Neural cell (in vitro differentiated cells): ENCODE data around the gene PBOV1. TPM values are rescaled to one million over a fixed set of nuclear protein-coding genes. Genes with fewer than 3 reads are reported as not detected.

Experiments
- H2AFZ ChIP-seq: fragments of 200-600, 300-800 bp; sonication (generic), shearing (Covaris generic); 2 replicates; pipeline ENCODE4 v1.6.0; 2014; ENCODE audit warnings: low read depth, mild to moderate bottlenecking, antibody characterized with exemption, low read length, moderate library complexity
- H3F3A ChIP-seq: fragments of 200-600 bp; shearing (Covaris generic); 2 replicates; pipeline ENCODE4 v1.6.1; 2016; ENCODE audit warnings: mild to moderate bottlenecking, moderate library complexity, mixed read lengths, antibody characterized with exemption, low read length; ENCODE audit not compliant: insufficient read depth, poor library complexity, severe bottlenecking
- H3K27ac ChIP-seq: fragments of 200-600, 300-800 bp; sonication (generic), shearing (Covaris generic); 2 replicates; pipeline ENCODE4 v1.5.1; 2014; ENCODE audit warnings: mild to moderate bottlenecking, low read length, moderate library complexity
- H3K27me3 ChIP-seq: fragments of 300-800, 200-600 bp; sonication (generic), shearing (Covaris generic); 2 replicates; pipeline ENCODE4 v1.6.0; 2014; ENCODE audit warnings: mild to moderate bottlenecking, low read depth, low read length, moderate library complexity; ENCODE audit not compliant: insufficient read depth
- H3K36me3 ChIP-seq: fragments of 300-800, 200-600 bp; sonication (generic), shearing (Covaris generic); 2 replicates; pipeline ENCODE4 v1.5.1; 2014; ENCODE audit warnings: mild to moderate bottlenecking, antibody characterized with exemption, low read length, moderate library complexity; ENCODE audit not compliant: insufficient read depth
- H3K4me2 ChIP-seq: fragments of 300-800, 200-600 bp; sonication (generic), shearing (Covaris generic); 2 replicates; pipeline ENCODE4 v1.6.0; 2014; ENCODE audit warnings: mild to moderate bottlenecking, low read length
- H3K4me3 ChIP-seq: fragments of 300-800, 200-600 bp; sonication (generic), shearing (Covaris generic); 2 replicates; pipeline ENCODE4 v1.5.1; 2014; ENCODE audit warnings: mild to moderate bottlenecking, low read length, moderate library complexity
- H3K79me2 ChIP-seq: fragments of 200-600 bp; shearing (Covaris generic); replicated peaks from 2 replicates; pipeline ENCODE4 v1.6.0; 2014; ENCODE audit warnings: mild to moderate bottlenecking, low read length, moderate library complexity; ENCODE audit not compliant: insufficient read depth
- H3K9ac ChIP-seq: fragments of 300-800, 200-600 bp; sonication (generic), shearing (Covaris generic); 2 replicates; pipeline ENCODE4 v1.6.1; 2016; ENCODE audit warnings: mild to moderate bottlenecking, low read length, mixed read lengths
- H3K9me2 ChIP-seq: fragments of 200-600 bp; shearing (Covaris generic); 2 replicates; pipeline ENCODE4 v1.6.1; 2016; ENCODE audit warnings: mild to moderate bottlenecking, low read length, mixed read lengths; ENCODE audit not compliant: insufficient read depth
- H3K9me3 ChIP-seq: fragments of 200-600, 300-800 bp; sonication (generic), shearing (Covaris generic); 2 replicates; pipeline ENCODE4 v1.6.1; 2016; ENCODE audit warnings: mild to moderate bottlenecking, mixed run types, low read length, moderate library complexity, mixed read lengths
- H4K20me1 ChIP-seq: fragments of 200-600 bp; shearing (Covaris generic); 2 replicates; pipeline ENCODE4 v1.6.1; 2016; ENCODE audit warnings: mild to moderate bottlenecking, mixed run types; ENCODE audit not compliant: insufficient read depth
- EP300 ChIP-seq: fragments of 450-650 bp; conservative IDR thresholded peaks from 2 replicates; pipeline ENCODE4 v1.6.1; 2014; ENCODE audit warnings: antibody characterized with exemption, mild to moderate bottlenecking, moderate library complexity; ENCODE audit not compliant: poor library complexity, severe bottlenecking
- EZH2 ChIP-seq: fragments of 200-600, 300-800 bp; shearing (Covaris generic), sonication (generic); IDR thresholded peaks from 2 replicates; pipeline ENCODE4 v1.6.1; 2014; ENCODE audit warnings: antibody characterized with exemption, low read length, borderline replicate concordance, mild to moderate bottlenecking; ENCODE audit not compliant: insufficient read depth, poor library complexity, severe bottlenecking
- MXI1 ChIP-seq: fragments of 450-650 bp; conservative IDR thresholded peaks from 2 replicates; pipeline ENCODE4 v1.6.1; 2014; ENCODE audit warnings: antibody characterized with exemption, mild to moderate bottlenecking; ENCODE audit not compliant: poor library complexity, severe bottlenecking
- POLR2AphosphoS5 ChIP-seq: IDR thresholded peaks from 2 replicates; pipeline ENCODE4 v1.6.1; 2012
- RAD21 ChIP-seq: fragments of 450-650 bp; conservative IDR thresholded peaks from 2 replicates; pipeline ENCODE4 v1.6.1; 2014; ENCODE audit warnings: antibody characterized with exemption, mild to moderate bottlenecking, moderate library complexity
- SMC3 ChIP-seq: fragments of 450-650 bp; conservative IDR thresholded peaks from 2 replicates; pipeline ENCODE4 v1.6.1; 2014; ENCODE audit warnings: antibody characterized with exemption, mild to moderate bottlenecking, moderate library complexity; ENCODE audit not compliant: poor library complexity
- TAF1 ChIP-seq: IDR thresholded peaks from 2 replicates; pipeline ENCODE4 v1.6.1; 2012; ENCODE audit warnings: low read depth
- polyA plus RNA-seq: library from polyadenylated mRNA; depleted of rRNA; stranded (reverse); fragments of >200 nt; gene quantifications from 2 replicates; pipeline ENCODE4 v1.2.3, GENCODE V29; 2014
- TF ChIP-seq, protein P1 (sequence below): IDR thresholded peaks from 2 replicates; pipeline ENCODE4 v1.6.1; 2012; ENCODE audit warnings: borderline replicate concordance
- TF ChIP-seq, protein P2 (sequence below): fragments of 450-650 bp; IDR thresholded peaks from 2 replicates; pipeline ENCODE4 v1.5.1; 2014; ENCODE audit warnings: antibody characterized with exemption, mild to moderate bottlenecking, moderate library complexity; ENCODE audit not compliant: poor library complexity, severe bottlenecking

The PBOV1 gene
- polyA plus RNA-seq, 1 donor from 2014 or later = not detected

DNA sequence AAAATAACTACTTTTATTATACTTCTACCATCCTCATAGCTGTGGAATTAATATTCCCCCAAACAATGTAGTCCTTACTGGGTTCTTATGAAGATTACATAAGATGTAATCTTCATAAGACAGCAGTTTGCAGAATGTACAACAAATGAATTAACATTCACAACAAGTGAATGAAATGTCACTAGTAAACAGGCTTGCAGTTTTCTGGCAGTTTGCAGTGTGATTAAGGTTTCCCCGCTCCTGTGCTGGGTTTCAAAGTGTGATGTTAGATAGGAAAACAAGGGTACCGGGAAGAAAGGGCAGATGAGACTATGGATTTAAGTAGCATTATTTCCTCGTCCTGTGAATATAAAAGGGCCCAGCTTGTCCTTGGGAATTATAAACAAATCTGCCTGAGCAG is 34.1 kb downstream of the PBOV1 start:
- H3K9me2 ChIP-seq = no peaks in the 10 kb centered on the region
- no peaks in the 10 kb centered on the region for H3K79me2 ChIP-seq
- no peaks in the 10 kb centered on the region for H3F3A ChIP-seq
- no peak overlapping the region for H3K9ac ChIP-seq
- H3K9me3 ChIP-seq = no peaks in the 10 kb centered on the region
- no peaks in the 10 kb centered on the region for H3K27me3 ChIP-seq
- H3K36me3 ChIP-seq = no peaks in the 10 kb centered on the region
- TF ChIP-seq RAD21 (no peak), SMC3 (no peak), EP300 (no peak), EZH2 (no peak), POLR2AphosphoS5 (no peak), MXI1 (no peak), TAF1 (no peak)
- TF ChIP-seq, protein P1, sequence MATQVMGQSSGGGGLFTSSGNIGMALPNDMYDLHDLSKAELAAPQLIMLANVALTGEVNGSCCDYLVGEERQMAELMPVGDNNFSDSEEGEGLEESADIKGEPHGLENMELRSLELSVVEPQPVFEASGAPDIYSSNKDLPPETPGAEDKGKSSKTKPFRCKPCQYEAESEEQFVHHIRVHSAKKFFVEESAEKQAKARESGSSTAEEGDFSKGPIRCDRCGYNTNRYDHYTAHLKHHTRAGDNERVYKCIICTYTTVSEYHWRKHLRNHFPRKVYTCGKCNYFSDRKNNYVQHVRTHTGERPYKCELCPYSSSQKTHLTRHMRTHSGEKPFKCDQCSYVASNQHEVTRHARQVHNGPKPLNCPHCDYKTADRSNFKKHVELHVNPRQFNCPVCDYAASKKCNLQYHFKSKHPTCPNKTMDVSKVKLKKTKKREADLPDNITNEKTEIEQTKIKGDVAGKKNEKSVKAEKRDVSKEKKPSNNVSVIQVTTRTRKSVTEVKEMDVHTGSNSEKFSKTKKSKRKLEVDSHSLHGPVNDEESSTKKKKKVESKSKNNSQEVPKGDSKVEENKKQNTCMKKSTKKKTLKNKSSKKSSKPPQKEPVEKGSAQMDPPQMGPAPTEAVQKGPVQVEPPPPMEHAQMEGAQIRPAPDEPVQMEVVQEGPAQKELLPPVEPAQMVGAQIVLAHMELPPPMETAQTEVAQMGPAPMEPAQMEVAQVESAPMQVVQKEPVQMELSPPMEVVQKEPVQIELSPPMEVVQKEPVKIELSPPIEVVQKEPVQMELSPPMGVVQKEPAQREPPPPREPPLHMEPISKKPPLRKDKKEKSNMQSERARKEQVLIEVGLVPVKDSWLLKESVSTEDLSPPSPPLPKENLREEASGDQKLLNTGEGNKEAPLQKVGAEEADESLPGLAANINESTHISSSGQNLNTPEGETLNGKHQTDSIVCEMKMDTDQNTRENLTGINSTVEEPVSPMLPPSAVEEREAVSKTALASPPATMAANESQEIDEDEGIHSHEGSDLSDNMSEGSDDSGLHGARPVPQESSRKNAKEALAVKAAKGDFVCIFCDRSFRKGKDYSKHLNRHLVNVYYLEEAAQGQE = no peak
- TF ChIP-seq, protein P2, sequence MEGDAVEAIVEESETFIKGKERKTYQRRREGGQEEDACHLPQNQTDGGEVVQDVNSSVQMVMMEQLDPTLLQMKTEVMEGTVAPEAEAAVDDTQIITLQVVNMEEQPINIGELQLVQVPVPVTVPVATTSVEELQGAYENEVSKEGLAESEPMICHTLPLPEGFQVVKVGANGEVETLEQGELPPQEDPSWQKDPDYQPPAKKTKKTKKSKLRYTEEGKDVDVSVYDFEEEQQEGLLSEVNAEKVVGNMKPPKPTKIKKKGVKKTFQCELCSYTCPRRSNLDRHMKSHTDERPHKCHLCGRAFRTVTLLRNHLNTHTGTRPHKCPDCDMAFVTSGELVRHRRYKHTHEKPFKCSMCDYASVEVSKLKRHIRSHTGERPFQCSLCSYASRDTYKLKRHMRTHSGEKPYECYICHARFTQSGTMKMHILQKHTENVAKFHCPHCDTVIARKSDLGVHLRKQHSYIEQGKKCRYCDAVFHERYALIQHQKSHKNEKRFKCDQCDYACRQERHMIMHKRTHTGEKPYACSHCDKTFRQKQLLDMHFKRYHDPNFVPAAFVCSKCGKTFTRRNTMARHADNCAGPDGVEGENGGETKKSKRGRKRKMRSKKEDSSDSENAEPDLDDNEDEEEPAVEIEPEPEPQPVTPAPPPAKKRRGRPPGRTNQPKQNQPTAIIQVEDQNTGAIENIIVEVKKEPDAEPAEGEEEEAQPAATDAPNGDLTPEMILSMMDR = no peak
- H4K20me1 ChIP-seq = no peaks in the 10 kb centered on the region
- H2AFZ ChIP-seq = no peak overlapping the region
- H3K27ac ChIP-seq = no peak overlapping the region
- H3K4me2 ChIP-seq = no peak overlapping the region
- H3K4me3 ChIP-seq = no peak overlapping the region

DNA sequence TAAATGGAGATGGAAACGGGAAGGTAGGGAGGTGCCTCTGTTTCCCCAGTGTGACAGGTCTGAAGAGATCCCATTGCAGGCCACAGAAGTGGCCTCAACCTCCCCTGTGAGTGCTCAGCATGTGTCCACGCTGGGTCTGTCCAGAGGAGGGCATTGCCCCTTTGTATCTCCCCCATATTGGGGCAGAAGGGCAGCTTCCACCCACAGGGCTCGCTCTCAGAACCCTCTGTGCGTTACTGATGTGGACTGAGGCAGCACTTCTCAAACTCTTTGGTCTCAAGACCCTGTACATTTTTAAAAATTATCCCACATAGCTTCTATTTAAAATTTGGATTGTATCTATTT is 34.5 kb downstream of the PBOV1 start:
- H3K9me3 ChIP-seq = no peaks in the 10 kb centered on the region
- H3K36me3 ChIP-seq = no peaks in the 10 kb centered on the region
- H3K9me2 ChIP-seq = no peaks in the 10 kb centered on the region
- no peak overlapping the region for H3K27ac ChIP-seq
- no peaks in the 10 kb centered on the region for H3F3A ChIP-seq
- no peak overlapping the region for H3K4me2 ChIP-seq
- TF ChIP-seq SMC3 (no peak), POLR2AphosphoS5 (no peak), RAD21 (no peak), MXI1 (no peak), TAF1 (no peak)
- TF ChIP-seq, protein P2 = no peak
- TF ChIP-seq, protein P1 = no peak
- H3K27me3 ChIP-seq = no peaks in the 10 kb centered on the region
- no peak overlapping the region for H2AFZ ChIP-seq
- no peaks in the 10 kb centered on the region for H4K20me1 ChIP-seq
- no peak overlapping the region for H3K4me3 ChIP-seq
- H3K79me2 ChIP-seq = no peaks in the 10 kb centered on the region
- no peak overlapping the region for H3K9ac ChIP-seq
